ENCODE results near the gene KIF1A.
"Not testable (repeated sequence)": the region's sequence is repeated elsewhere in the genome, so short reads cannot be mapped to it uniquely, and the experiment has no call there.

KIF1A gene

DNA sequence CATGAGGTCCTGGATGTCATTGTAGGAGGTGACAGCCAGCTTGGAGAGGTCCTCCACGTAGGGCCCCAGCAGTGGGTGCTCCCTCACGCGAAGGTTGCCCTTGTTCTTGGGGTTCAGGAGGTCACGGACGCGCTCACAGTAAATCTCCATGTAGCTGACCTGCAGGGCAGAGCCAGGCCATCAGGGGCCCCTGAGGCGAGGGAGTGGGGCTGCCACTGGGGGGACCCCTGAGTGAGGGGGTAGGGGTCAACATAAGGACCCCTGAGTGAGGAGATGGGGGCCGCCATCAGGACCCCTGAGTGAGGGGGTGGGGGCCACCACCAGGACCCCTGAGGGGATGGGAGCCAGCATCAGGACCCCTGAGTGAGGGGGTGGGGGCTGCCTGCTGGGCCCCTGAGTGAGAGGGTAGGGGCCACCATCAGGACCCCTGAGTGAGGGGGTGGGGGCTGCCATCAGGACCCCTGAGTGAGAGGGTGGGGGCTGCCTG is 33.6 kb downstream of the KIF1A start:
- DNase-seq, result no peak

DNA sequence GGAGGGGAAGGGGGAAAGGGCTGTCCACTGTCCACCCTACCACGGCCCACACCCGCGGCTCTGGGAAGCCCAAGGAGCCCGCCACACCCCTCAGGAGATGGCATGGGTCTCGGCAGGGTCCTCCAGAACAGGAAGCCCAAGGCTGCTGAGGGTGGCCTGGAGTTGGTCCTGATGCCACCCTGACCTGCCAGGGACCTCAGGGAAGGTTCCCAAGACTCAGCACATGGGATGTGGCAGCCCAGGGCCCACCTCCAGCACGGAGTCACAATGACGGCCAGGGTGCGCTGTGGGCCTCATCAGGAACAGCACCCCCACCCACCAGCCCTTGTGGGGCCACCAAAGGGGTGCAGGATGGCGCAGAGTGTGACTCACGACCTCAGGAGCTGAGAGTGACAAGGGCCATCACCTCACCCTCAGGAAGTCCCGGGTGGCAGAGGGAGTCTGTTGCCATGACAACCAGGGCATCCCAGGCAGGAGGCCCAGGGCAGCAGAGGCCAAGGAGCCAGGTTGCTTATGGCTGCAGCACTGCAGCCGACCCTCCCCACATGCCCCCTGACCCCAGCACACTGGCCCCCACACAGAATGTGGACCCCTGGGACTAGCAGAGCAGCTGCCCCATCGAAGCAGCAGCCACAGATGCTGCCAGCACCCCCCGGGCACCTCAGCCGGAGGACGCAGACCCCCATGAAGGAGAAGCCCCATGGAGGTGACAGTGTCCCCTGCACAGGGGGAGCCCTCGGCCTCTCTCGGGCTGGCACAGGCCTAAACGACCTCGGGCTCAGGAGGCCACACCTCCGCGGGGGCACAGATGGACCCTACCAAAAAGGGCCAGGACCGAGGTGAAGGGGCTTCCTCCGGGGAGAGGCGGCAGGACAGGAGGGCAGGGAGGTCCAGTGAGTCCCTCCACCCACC is 34.3 kb downstream of the KIF1A start:
- no peak for DNase-seq

DNA sequence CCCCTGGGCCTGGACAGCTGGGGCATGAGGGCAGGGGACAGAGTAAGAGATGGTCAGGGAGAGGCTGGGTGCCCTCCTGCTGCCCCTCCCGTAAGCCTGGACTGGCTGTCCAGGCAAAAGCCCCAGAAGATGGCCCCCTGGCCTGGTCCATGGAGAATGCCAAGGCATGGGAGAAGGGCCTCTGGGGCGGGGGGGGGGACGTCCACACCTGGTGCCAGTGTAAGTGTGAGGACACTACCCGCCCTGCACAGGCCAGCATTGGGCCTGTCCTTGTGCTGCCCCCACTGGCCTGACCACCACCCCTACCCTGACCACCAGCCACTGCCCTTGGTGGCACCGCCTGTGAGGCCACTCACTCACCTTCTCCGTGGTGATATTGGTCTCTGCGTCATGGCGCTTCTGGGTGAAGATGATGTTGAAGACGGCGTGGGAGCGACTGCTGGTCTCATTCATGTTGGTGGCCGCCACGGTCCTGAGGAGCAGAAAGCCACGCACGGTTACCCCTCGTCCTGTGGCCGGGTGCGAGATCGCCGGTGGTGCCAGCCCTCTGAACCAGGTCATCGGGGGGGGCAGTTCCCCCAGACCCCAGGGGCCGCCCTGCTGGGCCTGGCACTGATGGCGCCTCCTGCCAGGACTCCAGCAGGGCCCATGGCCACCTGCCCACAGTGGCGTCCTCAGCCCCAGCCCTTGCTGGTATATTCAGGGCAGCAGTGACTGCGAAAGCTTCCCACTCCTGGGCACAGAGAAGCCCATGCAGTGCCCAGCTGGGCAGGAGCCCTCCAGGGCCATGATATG is 35.2 kb downstream of the KIF1A start:
- DNase-seq, result no peak

- DNase-seq, result no peak
These were observed 36.0 kb downstream of the KIF1A start for GRCh38 chr2:240783819-240784621.

- no peak for DNase-seq
These were observed 36.9 kb downstream of the KIF1A start for GRCh38 chr2:240782886-240783818.

- no peak for DNase-seq
These were observed 37.7 kb downstream of the KIF1A start for GRCh38 chr2:240782221-240782885.

DNA sequence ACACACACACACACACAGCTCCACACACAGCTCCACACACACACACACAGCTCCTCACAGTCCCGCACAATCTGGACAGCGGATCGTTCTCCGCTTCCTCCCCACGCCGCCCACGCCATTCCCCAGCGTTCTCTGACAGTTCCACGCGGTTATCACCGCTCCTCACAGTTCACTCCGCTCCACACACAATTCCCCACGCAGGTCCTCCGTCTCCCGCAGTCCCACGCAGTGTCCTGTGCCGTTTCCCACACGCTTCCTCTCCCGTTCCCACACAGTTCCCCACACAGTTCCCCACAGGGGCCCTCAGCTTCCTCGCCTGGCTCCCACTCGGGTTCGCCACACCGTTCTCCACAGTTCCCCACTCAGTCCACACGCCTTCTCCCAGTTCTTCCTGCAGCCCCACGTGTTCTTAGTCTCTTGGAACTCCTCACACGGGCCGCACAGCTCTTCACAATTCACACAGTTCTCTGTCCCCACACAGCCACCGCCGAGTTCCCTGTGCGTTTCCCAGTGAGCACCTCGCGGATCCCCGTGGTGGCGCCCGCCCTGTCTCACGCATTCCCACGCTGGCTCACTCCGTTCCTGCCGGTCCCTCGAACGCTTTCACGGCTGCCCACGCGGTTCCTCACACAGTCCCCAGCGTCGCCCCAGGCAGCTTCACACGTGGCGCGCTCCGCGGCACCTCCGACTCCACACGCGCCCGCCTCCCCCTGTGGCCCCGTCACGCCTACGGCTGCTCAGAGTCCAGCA is 38.4 kb downstream of the KIF1A start:
- no peak for DNase-seq

DNA sequence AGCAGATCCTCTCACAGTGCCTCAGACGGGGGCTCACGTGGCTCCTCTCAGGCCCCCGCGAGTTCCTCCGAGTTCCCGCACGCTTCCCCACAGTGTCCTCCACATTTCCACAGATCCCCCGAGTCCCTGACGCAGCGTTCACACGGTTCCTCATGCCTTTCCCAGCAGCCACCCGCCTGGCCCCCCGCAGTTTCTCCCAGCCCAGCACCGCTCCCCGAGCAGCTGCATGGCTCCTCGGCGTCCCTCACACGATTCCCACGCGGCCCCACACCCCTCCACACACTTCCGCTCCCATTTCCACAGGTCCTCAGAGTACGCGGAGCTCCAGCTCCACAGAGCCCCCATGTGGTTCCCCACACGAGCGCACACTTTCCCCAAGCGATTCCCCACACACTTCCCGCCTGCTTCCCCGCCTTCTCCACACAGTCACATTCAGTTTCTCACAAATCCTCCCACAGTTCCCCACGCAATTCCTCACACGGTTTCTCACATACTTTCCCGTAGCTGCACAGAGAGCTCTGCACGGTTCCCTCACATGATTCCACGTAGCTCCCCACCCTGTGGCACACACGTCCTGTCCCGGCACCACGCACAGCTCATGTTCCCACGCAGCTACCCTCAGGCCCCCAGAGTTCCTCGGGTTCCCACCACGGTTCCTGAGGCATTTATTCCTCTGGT is 39.9 kb downstream of the KIF1A start:
- no peak for DNase-seq

DNA sequence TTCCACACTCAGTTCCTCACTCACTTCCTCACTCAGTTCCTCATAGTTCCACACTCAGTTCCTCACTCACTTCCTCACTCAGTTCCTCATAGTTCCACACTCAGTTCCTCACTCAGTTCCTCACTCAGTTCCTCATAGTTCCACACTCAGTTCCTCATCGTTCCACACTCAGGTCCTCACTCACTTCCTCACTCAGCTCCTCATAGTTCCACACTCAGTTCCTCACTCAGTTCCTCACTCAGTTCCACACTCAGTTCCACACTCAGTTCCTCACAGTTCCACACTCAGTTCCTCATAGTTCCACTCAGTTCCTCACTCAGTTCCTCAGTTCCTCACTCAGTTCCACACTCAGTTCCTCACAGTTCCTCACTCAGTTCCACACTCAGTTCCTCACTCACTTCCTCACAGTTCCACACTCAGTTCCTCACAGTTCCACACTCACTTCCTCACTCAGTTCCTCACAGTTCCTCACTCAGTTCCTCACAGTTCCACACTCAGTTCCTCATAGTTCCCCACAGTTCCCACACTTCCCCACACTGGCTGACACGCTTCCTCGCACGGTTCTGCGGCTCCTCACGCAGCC is 40.7 kb downstream of the KIF1A start:
- not testable (repeated sequence) for DNase-seq

GRCh38 chr2:240778426-240778825 is 41.6 kb downstream of the KIF1A start:
- no peak for DNase-seq

DNA sequence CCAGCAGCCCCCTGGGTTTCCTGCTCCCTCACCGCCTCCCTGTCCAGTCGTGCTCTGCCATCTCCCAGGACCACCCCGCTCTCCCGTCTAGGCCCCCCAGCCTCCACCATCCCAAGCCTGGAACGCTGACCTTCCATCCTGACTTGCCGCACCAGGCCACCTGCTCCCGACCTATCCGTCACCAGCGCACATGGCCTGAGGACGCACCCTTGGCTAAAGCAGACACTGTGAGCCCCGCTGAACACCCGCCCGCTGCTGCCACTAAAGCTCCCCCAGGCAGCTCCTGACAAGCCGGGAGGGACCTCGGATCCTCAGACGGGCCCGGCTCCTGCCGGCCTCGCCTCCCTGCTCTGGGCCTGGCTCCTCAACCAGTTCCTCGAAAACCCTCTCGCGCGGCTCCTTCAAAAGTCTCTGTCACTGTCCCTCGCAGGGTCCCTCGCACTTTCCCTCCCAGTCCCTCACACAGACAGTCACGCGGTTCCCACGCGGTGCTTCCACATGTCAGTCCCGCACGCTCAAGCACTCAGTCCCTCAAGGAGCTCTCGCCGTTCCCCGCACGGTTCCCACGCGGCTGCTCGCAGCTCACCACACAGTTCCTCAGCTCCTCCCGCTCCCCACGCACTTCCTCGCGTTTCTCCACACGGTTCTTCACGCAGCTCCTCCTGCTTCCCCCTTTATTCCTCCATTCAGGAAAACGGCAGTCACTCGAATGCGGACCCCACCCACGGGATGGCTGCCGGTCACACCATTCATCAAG is 42.4 kb downstream of the KIF1A start:
- no peak for DNase-seq

- no peak for DNase-seq
These were observed 44.1 kb downstream of the KIF1A start for GRCh38 chr2:240775905-240776304.

DNA sequence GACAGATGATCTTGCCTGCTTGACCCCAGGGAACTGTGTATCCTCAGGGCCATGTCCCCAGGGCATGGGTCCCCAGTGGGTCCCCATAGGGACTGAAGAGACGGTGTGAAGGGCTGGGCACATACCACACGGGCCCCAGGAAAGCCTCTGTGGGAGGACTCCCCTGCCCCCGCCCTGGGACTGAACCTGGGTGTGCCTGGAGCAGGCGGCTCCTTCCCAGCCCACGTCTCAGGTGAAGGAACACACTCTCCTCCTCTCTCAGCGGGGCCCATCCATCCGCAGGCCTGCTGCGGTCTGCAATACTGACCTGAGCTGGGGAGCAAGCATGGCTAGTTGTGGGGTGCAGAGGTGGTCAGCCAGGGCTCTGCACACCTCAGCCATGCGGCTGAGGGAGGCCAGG is 45.2 kb downstream of the KIF1A start:
- no peak for DNase-seq

GRCh38 chr2:240769096-240769495 is 50.9 kb downstream of the KIF1A start:
- DNase-seq, result no peak

DNA sequence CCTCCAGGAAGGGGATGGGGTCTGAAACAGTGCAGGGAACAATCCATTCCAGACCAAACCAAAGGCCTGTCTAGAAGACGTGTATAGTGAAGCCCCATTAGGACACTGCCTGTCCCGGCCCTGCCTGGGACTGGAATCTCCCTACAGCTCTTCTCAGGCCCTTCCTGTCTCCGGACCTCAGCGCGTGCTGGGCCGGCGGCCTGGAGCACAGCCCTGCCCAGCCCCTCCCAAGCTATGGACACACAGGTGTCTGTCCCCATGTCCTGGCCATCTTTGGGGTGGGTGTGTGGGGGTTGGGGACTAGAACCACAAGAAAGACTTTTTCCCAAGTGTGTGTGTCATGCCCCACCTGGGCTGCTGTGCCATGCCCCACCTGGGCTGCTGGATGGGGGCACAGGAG is 51.8 kb downstream of the KIF1A start:
- DNase-seq, result no peak

DNA sequence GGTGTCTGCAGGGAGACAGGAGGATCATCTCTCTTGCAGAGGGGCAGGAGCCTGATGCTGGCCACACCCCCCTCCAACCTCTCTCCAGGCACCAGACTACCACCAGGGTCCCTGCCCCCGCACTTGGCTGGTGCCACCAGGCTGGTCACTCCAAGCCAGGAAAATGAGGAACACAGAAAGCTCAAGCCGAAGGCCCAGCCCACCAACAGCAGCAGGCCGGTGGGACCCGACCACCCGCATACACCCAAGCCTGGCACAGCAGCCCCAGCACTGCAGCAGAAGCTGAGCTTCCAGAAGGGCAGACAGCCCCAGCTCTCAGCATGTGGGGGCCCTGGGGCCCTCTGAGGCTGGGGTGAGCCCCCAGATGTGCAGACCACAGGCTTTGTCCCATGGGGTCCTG is 52.7 kb downstream of the KIF1A start:
- DNase-seq, result no peak

GRCh38 chr2:240766072-240766471 is 53.9 kb downstream of the KIF1A start:
- DNase-seq, result no peak

GRCh38 chr2:240765007-240765406 is 55.0 kb downstream of the KIF1A start:
- DNase-seq, result no peak

DNA sequence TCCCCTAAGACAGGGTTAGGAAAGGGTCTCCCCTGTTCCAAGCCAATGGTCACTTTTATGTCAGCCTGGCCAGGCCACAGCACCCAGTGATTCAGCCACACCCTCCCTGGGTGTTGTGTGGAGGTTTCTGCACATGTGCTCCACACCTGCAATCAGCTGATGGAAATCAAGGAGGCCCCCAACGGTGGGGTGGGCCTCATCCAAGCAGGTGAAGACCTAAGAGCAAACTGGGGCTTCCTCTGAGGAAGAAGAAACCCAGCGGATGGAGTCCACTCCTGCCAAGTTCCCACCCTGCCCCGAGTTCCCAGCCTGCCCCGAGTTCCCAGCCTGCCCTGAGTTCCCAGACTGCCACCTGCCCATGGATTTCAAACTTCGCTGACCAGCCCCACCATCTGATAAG is 55.4 kb downstream of the KIF1A start:
- no peak for DNase-seq

Data from SIG-M5 (cell line).